HG03280 (cell line): ENCODE data around the gene CD9.

Experiments
- ATAC-seq: cut with Tn5 transposase; IDR thresholded peaks from one replicate; pipeline ENCODE4 v1.9.1; 2021; ENCODE audit warnings: mild to moderate bottlenecking, moderate library complexity; ENCODE audit not compliant: unreplicated experiment

CD9 gene

GRCh38 chr12:6235906-6236640 is 35.9 kb downstream of the CD9 start:
- ATAC-seq = no peak

- ATAC-seq = no peak
Observed at GRCh38 chr12:6236641-6236940, 36.4 kb downstream of the CD9 start.

DNA sequence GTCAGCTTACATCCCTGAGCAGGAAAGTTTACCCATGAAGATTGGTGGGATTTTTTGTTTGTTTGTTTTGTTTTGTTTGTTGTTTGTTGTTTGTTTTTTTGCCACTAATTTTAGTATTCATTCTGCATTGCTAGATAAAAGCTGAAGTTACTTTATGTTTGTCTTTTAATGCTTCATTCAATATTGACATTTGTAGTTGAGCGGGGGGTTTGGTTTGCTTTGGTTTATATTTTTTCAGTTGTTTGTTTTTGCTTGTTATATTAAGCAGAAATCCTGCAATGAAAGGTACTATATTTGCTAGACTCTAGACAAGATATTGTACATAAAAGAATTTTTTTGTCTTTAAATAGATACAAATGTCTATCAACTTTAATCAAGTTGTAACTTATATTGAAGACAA is 37.6 kb downstream of the CD9 start:
- ATAC-seq = no peak

GRCh38 chr12:6238875-6239274 is 38.7 kb downstream of the CD9 start:
- ATAC-seq = no peak

- no peak for ATAC-seq
Observed at GRCh38 chr12:6241495-6241894, 41.3 kb downstream of the CD9 start.

GRCh38 chr12:6249580-6249979 is 49.4 kb downstream of the CD9 start:
- no peak for ATAC-seq

DNA sequence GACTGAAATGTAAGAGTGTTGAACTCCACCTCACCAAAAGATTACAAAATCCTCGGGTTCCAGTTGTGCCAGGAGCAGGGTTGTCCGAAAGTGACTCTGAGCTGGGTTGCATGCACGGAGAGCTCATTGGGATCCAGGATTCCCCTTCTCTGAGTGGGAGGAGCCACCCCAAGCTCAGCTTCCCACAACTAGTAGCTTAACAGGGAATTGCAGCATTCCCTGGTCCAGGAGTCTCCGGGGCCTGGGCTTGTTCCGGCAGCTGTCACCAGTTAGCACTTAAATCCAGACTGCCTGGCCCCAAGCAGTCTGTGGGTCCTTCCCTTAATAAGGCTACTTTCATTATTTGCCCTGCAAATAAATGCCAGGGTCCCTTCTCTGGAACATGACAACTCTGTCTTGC is 50.1 kb downstream of the CD9 start:
- no peak for ATAC-seq

- no peak for ATAC-seq
Observed at GRCh38 chr12:6253278-6253677, 53.1 kb downstream of the CD9 start.

DNA sequence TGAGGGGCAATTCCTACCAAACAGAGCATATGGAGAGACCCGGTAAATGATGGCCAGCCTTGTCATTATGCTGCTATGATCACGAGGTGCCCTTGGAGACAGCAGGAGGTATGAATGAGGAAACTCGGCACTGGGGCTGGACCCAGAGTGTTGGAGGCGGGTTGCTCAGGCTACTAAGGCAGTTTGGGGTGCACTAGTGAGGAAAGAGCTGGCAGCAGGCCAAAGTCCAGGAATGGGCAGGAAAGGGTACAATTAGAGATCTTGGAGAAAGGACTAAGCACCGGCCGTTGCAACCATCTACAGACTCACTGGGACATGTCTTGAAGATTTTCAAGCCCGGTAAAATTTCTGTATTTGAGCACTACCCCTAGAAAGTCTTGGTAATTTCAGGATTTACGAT is 54.3 kb downstream of the CD9 start:
- no peak for ATAC-seq

GRCh38 chr12:6257007-6257406 is 56.8 kb downstream of the CD9 start:
- no peak for ATAC-seq

GRCh38 chr12:6262211-6262610 is 62.0 kb downstream of the CD9 start:
- no peak for ATAC-seq

- no peak for ATAC-seq
Observed at GRCh38 chr12:6262623-6263022, 62.4 kb downstream of the CD9 start.

- no peak for ATAC-seq
Observed at GRCh38 chr12:6263931-6264330, 63.7 kb downstream of the CD9 start.

DNA sequence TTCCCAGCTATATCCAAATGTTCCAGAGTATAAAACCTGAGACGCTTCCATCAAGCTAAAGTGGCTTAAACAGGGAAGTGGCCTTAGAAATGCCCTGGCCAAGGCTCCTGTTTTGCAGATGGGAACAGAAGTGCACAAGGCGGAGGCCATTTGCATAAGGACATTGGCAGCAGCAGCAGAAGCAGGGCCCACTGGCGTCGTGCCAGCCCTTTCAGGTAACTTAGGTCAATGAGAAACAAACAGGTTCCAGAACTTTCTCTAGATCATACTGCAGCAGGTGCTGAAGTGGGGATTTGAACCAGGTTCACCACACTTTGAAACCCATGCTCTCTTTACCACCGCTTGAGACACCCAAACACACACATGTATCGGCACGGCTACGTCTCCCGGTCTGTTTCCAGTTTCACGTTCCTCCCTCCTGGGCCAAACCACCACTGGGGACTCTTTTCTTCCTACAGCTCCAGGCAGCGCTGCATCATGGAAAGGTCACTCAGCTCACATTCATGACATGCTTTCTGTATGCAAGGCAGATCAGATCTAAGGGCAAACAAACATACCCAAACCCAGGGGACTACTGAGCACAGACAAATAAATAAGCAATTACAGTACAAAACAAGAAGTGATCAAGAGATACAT is 64.3 kb downstream of the CD9 start:
- ATAC-seq = no peak

GRCh38 chr12:6265038-6265405 is 64.8 kb downstream of the CD9 start:
- ATAC-seq = no peak

DNA sequence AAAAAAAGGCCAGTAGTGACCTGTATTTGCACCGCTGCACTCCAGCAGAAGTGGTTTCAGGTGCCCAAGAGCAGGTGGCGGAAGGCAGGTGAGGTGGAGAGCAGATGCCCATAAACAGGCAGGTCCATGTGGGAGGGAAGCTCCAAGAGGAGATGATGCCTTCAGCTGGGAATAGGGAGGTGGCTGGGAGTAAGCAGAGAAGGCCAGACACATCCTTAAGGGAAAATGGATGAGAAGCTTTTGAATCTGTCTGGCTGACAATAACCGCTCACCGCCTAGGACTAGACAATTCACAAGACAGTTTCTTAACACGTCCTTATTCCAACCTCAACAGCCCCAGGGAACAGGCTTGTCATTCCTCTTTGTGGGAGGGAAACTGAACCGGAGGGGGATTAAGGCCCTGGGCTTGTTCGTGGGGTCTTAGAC is 66.4 kb downstream of the CD9 start:
- no peak for ATAC-seq

GRCh38 chr12:6266971-6267721 is 66.9 kb downstream of the CD9 start:
- no peak for ATAC-seq

DNA sequence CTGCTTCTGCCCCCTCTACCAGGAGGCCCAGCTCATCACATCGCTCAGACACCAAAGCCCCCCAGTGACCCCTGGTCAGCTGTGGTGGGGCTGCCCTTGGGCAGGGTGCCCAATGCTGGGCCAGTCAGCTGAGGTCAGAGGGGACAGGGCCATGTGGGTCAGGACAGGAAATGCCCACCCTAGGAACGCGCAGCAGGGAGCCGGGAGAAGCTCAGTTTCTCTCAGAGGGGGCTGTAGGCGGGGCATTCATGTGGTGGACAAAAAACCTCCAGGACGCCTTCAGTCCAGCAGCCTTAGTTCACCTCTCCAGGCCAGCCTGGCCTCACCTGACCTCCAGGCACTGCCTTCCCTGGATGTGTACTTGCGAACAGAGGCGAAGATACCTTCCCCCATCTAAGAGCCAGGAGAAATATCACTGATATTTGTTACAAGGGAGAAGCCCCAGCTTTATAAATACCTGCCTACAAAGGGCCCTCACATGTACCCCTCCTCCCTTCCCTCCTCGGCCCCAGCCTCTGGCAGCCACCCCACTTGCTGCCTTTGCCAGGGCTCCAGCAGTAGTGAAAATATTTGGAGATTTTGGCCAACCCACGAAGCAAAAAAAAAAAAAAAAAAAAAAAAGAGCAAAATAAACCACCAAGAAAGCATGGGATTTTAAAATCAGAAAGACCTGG is 68.4 kb downstream of the CD9 start:
- no peak for ATAC-seq

GRCh38 chr12:6269986-6270385 is 69.8 kb downstream of the CD9 start:
- no peak for ATAC-seq

- ATAC-seq = no peak
Observed at GRCh38 chr12:6271281-6271680, 71.1 kb downstream of the CD9 start.

- no peak for ATAC-seq
Observed at GRCh38 chr12:6272300-6273204, 72.4 kb downstream of the CD9 start.
